Fibroblast of mammary gland (primary cell): ENCODE measurements around the gene NUS1.
"Not testable (repeated sequence)": the region's sequence is repeated elsewhere in the genome, so short reads cannot be mapped to it uniquely, and the experiment has no call there.

Experiments
- DNase-seq: peaks from one replicate; pipeline ENCODE4 v3.0.0-alpha.2; 2010; ENCODE audit warnings: low read depth
- H3K4me3 ChIP-seq: 2 replicates; pipeline ENCODE4 v1.5.1; 2011; ENCODE audit warnings: low read depth, mild to moderate bottlenecking, low read length, moderate library complexity; ENCODE audit not compliant: control insufficient read depth
- TF ChIP-seq, protein P1 (sequence below): conservative IDR thresholded peaks from 2 replicates; pipeline ENCODE4 v1.5.1; 2011; ENCODE audit warnings: low read depth, low read length, inconsistent platforms; ENCODE audit not compliant: control insufficient read depth, insufficient read depth

The NUS1 gene

DNA sequence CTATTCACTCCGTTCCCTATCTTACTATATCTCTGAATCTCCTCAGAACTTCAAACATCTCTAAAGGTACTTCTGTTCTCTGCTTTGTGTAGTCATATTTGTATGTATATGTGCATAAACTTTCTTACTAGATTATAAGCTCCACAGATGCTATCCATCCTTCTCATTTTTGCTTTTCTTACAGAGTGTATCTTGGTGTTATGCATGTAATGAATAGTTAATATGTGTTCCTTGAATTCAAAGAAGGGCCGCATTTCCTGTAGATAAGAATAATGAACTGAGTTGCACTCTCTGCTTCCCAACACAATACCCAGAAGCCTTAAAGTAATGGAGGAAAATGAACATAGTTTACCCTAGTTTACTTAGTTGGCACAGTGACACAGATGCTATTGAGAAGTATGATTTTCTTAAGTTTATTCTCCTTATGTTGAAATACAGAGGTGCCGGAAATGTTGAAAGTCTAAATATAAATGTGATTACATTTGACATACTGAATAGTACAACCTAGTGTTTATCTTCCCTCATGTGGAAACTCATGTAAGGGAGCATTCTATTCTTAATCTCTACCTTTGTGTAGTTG is 6.0 kb downstream of the NUS1 start:
- no peak overlapping the region for H3K4me3 ChIP-seq
- DNase-seq, result no peak
- TF ChIP-seq, protein P1, sequence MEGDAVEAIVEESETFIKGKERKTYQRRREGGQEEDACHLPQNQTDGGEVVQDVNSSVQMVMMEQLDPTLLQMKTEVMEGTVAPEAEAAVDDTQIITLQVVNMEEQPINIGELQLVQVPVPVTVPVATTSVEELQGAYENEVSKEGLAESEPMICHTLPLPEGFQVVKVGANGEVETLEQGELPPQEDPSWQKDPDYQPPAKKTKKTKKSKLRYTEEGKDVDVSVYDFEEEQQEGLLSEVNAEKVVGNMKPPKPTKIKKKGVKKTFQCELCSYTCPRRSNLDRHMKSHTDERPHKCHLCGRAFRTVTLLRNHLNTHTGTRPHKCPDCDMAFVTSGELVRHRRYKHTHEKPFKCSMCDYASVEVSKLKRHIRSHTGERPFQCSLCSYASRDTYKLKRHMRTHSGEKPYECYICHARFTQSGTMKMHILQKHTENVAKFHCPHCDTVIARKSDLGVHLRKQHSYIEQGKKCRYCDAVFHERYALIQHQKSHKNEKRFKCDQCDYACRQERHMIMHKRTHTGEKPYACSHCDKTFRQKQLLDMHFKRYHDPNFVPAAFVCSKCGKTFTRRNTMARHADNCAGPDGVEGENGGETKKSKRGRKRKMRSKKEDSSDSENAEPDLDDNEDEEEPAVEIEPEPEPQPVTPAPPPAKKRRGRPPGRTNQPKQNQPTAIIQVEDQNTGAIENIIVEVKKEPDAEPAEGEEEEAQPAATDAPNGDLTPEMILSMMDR, result no peak

DNA sequence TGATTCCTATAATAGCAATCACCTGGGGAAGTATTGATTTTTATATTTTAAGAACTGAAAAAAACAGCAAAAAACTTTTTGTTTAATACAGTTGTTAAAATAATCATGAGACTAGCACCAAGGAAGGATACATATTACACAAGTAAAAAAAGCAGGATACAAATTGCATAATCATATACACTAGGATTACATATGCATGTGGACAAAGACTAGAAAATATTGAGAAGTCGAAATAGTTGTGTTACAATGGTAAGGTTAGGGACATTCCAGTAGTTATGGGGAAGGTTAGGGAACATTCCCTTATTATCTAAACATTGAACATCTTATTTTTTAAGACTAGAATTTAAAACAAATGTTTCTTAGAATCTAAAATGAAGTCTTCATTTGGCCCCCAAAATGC is 9.5 kb downstream of the NUS1 start:
- no peak for DNase-seq
- TF ChIP-seq, protein P1, result no peak

DNA sequence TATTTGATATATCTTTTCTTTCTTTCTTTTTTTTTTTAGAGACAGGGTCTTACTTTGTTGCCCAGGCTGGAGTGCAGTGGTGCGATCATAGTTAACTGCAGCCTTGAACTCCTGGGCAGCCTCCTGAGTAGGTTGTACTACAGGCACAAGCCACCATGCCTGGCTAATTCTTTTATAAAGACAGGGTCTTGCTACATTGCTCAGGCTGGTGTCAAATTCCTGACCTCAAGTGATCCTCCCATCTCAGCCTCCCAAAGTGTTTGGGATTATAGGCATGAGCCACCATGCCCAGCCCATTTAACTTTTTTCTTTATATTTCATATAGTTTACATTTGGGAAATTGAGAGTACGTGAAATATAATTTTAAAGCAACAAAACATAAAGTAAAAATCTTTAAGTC is 10.1 kb downstream of the NUS1 start:
- no peak for DNase-seq
- H3K4me3 ChIP-seq, result no peak overlapping the region
- TF ChIP-seq, protein P1, result no peak

More for the DNA sequence above, 9.5 kb downstream of the NUS1 start:
- no peak overlapping the region for H3K4me3 ChIP-seq

DNA sequence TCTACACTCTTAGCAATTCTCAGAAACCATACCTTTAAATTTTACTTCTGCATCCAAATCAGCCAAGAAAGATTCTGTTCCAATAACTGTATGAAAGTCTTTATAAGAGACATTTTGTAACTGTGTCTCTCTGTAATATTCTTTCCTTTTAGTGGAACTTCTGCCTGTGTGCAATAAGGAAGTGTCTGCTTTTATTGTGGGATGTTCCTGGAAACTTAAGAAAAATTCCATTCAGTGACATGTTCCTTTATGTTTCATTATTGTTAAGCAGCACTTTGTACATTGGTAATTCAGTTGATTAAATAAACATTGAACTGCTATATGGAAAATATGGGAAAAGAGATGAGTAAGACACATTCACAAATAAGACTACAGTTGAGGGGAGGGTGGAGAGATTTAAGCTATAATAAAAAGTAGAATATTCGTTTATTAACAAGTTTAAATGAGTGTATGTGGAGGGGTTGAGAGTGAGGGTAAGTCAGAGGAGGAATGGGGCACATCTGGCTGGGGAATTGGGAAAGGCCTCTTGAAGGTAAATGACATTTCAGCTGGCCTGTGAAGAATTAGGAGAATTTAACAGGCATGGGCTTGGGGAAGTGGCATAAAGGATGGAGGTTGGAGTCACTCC is 11.9 kb downstream of the NUS1 start:
- H3K4me3 ChIP-seq, result no peak overlapping the region
- TF ChIP-seq, protein P1, result no peak
- DNase-seq, result no peak

DNA sequence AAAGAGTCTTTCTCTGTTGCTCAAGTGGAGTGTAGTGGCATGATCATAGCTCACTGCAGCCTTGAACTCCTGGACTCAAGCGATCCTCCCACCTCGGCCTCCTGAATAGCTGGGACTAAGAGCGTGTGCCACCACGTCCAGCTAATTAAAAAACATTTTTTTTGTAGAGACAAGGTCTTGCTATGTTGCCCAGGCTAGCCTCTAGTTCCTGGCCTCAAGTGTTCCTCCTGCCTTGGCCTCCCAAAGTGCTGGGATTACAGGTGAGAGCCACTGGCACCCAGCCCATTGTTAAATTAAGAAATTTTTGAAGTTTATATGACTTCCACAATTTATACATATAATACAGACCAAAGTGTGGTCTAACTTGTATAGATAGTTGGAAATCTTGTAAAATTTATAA is 14.3 kb downstream of the NUS1 start:
- H3K4me3 ChIP-seq, DNase-seq: not testable (repeated sequence)

DNA sequence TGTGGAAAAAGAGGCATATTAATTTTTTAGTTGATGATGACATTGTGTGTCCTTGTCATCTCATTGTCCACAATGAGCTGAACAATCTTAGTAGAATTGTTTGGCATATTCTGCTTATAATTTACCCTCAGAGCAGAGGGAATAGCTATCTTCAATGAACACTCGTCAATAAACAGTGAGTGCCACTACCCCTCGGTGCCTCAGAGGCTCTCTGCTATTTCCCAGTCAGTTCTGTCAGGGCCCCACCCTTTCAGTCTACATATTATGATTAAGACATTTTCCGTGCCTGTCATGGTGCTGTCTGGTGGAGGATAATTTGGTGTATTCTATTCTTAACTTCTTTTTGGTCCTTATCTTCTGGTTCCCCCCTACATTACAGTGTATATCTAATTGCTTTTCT is 31.2 kb downstream of the NUS1 start:
- H3K4me3 ChIP-seq, result no peak overlapping the region
- TF ChIP-seq, protein P1, result no peak
- no peak for DNase-seq

DNA sequence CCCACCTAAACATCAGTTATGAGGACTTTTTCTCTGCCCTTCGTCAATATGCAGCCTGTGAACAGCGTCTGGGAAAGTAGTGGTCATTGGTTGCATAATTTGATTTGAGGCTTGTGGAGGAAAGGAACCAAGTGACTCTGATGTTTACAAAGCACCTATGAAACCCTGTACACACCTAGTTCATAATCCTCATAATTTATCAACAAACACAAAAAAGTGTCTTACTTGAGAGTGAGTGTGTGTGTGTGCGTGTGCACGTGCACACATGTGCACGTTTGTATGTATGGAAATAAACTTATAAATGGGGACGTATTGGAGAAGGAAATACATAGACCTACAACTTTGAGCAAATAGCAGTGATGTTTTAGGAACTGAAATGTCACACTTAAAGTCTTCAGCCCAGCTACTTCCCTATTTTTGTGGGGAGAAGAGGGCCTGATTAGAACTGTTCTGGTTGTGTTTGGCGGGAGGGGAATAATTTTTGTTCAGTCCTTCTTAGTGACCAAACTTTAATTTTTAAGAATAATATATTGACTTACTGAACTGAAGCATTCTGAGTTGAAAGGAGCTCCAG is 31.8 kb downstream of the NUS1 start:
- DNase-seq, H3K4me3 ChIP-seq: not testable (repeated sequence)
